D341Med (cell line): ENCODE results near the gene PFN3.
"Not testable (repeated sequence)": the region's sequence is repeated elsewhere in the genome, so short reads cannot be mapped to it uniquely, and the experiment has no call there.

Experiments used
- DNase-seq: peaks from one replicate; pipeline ENCODE4 v3.0.0; 2012; ENCODE audit warnings: low spot score

Gene PFN3

GRCh38 chr5:177372034-177372896 lies 28.2 kb downstream of the PFN3 start:
- no peak for DNase-seq

GRCh38 chr5:177371120-177372033 lies 29.1 kb downstream of the PFN3 start:
- no peak for DNase-seq

- no peak for DNase-seq
These were observed 29.9 kb downstream of the PFN3 start for GRCh38 chr5:177370488-177371119.

- DNase-seq, result no peak
These were observed 30.6 kb downstream of the PFN3 start for GRCh38 chr5:177369645-177370440.

DNA sequence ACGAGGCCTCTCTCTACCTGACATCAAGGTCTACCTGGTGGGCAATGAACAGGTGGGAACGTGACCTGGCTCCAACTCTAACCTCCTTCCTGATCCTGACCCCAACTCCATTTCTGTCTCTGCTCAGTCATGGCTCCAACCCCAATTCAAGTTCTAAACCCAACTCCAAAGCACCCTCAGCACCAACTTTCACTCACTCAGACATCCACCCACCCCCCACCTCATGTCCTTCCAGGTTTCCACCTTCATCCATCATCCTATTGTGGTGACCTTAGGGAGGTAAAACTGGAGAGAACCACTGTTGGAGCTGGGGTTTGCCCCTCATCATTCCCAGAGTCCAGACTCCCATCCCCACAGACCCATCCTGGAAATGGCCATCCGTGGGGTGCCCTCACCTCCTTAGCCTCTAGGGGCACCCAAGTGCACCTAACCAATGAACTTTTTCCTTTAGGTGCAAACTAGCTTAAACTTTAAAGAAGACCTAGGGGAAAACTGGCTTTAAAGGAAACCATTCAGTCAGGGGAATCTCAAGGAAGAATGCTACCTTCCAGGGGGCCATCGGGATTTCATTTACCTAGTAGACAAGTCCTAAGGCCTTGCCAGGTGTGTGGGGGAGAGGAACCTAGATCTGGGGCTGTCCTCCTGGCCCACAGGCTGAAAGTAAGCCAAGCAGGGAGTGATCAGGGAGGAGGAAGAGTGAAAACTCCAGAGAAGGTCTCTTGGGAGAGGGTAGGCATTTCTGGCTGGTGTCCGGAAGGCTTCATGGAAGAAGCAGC lies 31.4 kb downstream of the PFN3 start:
- DNase-seq, result peak; percentile 65

DNA sequence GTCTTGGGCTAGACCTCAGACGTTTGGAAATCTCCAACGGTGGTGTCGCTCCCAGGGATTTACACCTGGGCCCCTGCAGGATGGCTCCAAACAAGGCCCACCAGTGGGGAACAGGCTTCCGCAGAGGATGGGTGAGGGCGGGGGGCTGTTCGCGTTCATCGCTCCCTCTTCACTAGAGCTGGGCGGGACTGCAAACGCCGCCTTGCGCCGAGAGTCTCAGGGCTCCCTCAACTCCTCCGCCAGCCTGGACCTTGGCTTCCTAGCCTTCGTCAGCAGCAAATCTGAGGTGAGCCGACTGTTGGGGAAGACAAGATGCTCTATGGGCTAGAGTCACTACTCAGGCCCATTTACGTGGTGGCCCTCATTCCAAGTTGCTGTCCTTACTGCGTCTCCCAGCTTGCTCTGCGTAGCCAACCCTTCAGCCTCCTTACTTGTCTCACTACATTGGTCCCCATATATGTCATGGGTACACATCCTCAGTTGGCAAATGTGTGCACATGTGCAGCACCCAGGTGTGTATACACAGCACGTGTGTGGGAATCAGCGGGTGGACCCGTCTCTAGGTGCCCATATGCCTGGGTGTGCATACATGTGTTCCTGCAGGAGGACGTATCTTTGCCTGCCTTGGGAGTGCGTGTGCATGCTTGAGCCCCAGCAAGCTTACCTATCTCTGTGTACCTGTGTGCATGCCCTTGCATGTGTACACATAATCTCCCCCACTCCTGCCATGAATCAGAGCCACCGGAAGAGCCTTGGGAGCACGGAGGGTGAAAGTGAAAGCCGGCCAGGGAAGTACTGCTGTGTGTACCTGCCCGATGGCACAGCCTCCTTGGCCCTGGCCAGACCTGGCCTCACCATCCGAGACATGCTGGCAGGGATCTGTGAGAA lies 32.2 kb downstream of the PFN3 start:
- DNase-seq, result no peak

DNA sequence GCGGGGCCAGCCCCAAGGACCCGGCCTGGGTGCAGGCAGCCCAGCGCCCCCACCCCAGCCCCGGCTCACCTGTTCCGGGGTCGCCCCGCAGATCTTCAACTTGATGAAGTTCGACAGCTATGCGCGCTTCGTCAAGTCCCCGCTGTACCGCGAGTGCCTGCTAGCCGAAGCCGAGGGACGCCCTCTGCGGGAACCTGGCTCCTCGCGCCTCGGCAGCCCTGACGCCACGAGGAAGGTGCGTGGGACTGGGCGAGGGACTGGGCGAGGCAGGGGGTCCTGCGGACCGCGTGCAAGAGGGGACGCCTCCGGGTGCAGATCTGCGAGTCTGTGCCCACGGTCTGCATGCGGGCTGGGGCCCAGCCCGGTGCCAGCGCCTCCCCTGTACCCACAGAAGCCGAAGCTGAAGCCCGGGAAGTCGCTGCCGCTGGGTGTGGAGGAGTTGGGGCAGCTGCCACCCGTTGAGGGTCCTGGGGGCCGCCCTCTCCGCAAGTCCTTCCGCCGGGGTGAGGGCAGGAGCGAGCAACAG lies 33.1 kb downstream of the PFN3 start:
- no peak for DNase-seq

- no peak for DNase-seq
These were observed 33.7 kb downstream of the PFN3 start for GRCh38 chr5:177366528-177367322.

DNA sequence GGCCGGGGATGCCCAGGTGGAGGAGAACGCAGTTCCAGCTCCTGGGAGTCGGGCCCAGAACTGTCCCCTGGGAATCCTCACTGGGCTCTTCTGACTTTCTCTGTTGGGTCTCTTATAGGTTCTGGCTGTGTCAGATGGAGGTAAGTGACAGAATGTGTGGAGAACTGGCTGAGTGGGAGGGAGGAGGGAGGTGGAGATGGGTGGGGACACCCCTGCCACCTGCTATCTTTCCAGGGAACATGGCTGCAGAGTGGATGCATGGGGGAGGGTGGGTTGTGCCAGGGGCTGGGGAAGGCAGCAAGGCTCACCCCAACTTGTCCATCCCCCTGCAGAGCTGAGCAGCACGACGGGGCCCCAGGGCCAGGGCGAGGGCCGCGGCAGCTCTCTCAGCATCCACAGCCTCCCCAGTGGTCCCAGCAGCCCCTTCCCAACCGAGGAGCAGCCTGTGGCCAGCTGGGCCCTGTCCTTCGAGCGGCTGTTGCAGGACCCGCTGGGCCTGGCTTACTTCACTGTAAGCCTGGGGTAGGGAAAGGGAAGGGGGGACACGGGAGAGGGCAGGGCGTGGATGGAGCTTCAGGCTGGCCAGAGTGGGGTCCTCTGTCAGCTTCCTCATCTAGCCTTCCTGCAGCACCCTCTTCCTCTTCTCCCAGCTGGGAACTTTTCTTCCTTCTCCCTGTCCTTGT lies 34.5 kb downstream of the PFN3 start:
- DNase-seq, result no peak

DNA sequence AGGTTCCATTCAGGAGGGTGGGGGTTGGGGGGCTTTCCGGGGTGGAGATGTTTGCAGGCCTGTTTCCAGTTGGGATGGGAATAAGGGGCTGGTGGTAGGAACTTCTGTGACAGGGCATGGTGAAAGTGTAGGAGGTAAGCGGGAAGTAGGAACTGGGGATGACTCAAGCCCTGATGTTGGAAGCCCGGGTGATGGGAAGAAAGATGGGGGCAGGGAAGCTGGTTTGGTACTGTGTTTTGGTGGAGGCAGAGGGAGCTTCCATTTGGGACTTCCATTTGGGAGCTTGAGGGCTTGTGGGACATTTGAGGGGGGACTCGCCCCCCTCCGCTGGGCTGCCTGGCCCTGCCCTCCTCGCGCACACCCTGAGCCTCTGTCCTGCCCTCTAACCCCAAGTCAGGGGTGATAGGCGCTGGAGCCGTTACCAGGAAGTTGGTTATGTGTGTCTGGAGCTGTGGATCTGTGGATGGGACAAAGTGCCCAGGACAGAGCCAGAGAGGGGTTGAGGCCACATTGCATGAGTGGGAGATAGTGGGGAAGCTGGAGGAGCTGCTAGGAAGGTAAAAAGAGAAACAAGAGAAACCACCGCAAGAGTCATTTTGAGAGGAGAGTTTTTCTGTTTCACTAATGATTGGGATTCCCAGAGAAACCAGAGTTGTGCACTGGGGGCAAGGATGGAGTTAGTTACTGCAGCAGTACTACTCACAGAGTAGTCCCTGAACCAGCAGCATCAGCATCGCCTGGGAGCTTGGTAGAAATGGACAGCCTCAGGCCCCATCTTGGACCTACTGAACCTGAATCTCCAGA lies 36.1 kb downstream of the PFN3 start:
- DNase-seq, result no peak

- DNase-seq, result no peak
These were observed 36.9 kb downstream of the PFN3 start for GRCh38 chr5:177363565-177363964.

- peak; percentile 84 for DNase-seq
These were observed 37.6 kb downstream of the PFN3 start for GRCh38 chr5:177362610-177363507.

GRCh38 chr5:177362292-177362609 lies 38.2 kb downstream of the PFN3 start:
- no peak for DNase-seq

DNA sequence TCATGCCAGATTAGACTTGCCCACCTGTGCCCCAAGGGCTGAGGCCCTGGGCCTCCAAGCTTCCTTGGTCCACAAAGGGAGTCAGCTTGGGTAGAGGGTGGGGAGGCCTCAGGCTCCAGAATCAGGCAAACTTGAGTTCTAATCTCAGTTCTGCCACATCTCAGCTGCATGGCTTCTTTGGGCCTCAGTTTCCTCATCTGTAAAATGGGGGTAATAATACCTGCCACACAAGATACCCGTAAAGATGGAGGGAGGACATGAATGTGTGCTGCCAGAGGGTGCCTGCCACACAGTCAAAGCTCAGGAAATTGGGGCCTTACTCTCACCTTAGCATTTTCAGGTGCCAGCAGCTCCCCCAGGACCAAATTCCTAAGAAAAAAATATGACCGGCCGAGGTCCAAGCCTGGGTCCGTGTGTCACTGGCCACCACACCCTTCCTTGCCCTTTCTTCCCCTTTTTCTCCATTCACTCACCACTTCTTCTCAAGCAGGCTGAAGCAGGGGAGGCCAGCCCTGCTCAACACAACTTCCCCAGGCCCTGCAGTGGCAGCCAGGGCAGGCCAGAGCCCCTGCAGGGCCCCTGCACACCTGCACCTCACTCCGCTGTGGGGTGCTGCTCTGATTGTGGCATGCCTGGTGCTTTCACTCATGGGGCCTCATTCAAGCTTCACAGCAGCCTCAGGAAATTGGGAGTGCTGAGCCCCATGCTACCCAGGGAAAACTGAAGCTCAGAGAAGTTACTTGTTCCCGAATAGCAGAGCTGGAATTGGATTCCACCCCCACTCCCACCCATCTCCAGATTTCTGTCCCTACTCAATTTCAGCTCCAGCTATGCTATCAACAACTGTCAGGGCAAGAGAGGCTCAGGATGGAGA lies 38.8 kb downstream of the PFN3 start:
- no peak for DNase-seq

GRCh38 chr5:177360740-177361139 lies 39.7 kb downstream of the PFN3 start:
- not testable (repeated sequence) for DNase-seq
